Nephron progenitor cell (in vitro differentiated cells): Measurements from ENCODE around the gene MCM10.

ENCODE experiments used
- DNase-seq: peaks from one replicate; pipeline ENCODE4 v3.0.0; 2021
- H3K27ac Mint-ChIP-seq: 2 replicates; pipeline ENCODE4 v1.8.0; 2021; ENCODE audit warnings: mild to moderate bottlenecking, moderate library complexity, mixed read lengths
- H3K27me3 Mint-ChIP-seq: 2 replicates; pipeline ENCODE4 v1.8.0; 2021; ENCODE audit warnings: mild to moderate bottlenecking, low read depth, mixed read lengths; ENCODE audit not compliant: poor library complexity
- H3K36me3 Mint-ChIP-seq: 2 replicates; pipeline ENCODE4 v1.8.0; 2021; ENCODE audit warnings: low read depth, mixed read lengths
- H3K4me1 Mint-ChIP-seq: 2 replicates; pipeline ENCODE4 v1.8.0; 2021; ENCODE audit warnings: mixed read lengths
- H3K4me3 Mint-ChIP-seq: 2 replicates; pipeline ENCODE4 v1.8.0; 2021; ENCODE audit warnings: mild to moderate bottlenecking, moderate library complexity, mixed read lengths
- H3K9me3 Mint-ChIP-seq: 2 replicates; pipeline ENCODE4 v1.8.0; 2021; ENCODE audit warnings: mild to moderate bottlenecking, moderate library complexity, mixed read lengths
- CTCF ChIP-seq: fragments of 200-600 bp; sonication (generic); IDR thresholded peaks from 2 replicates; pipeline ENCODE4 v1.5.0; 2021; ENCODE audit warnings: antibody characterized with exemption

Gene MCM10

GRCh38 chr10:13173616-13174015 is 12.3 kb downstream of the MCM10 start:
- DNase-seq = no peak
- Mint-ChIP-seq H3K4me3 (no peak overlapping the region), H3K27ac (no peak overlapping the region), H3K36me3 (peaks cover 63% of the 10 kb centered on the region), H3K27me3 (no peaks in the 10 kb centered on the region), H3K9me3 (no peaks in the 10 kb centered on the region), H3K4me1 (no peaks in the 10 kb centered on the region)
- no peak for TF ChIP-seq CTCF

- H3K4me1 Mint-ChIP-seq = no peaks in the 10 kb centered on the region
- H3K4me3 Mint-ChIP-seq = no peak overlapping the region
- no peaks in the 10 kb centered on the region for H3K27me3 Mint-ChIP-seq
Observed at GRCh38 chr10:13180788-13181187, 19.4 kb downstream of the MCM10 start.

GRCh38 chr10:13182424-13182823 is 21.1 kb downstream of the MCM10 start:
- H3K27me3 Mint-ChIP-seq = no peaks in the 10 kb centered on the region
- no peaks in the 10 kb centered on the region for H3K4me1 Mint-ChIP-seq
- peaks cover 79% of the 10 kb centered on the region for H3K36me3 Mint-ChIP-seq
- no peak overlapping the region for H3K4me3 Mint-ChIP-seq
- H3K27ac Mint-ChIP-seq = no peak overlapping the region
- no peak for TF ChIP-seq CTCF
- DNase-seq = no peak
- H3K9me3 Mint-ChIP-seq = peaks cover 14% of the 10 kb centered on the region

More at GRCh38 chr10:13180788-13181187, 19.4 kb downstream of the MCM10 start:
- Mint-ChIP-seq H3K36me3 (peaks cover 76% of the 10 kb centered on the region), H3K9me3 (no peaks in the 10 kb centered on the region), H3K27ac (no peak overlapping the region)
- DNase-seq = no peak
- TF ChIP-seq CTCF = no peak

- Mint-ChIP-seq H3K27ac (no peak overlapping the region), H3K4me3 (no peak overlapping the region), H3K4me1 (no peaks in the 10 kb centered on the region), H3K27me3 (no peaks in the 10 kb centered on the region), H3K36me3 (peaks cover 77% of the 10 kb centered on the region), H3K9me3 (peaks cover 14% of the 10 kb centered on the region)
- no peak for TF ChIP-seq CTCF
- no peak for DNase-seq
Observed at GRCh38 chr10:13183625-13184024, 22.3 kb downstream of the MCM10 start.

GRCh38 chr10:13184276-13184675 is 22.9 kb downstream of the MCM10 start:
- Mint-ChIP-seq H3K4me1 (no peaks in the 10 kb centered on the region), H3K27ac (no peak overlapping the region), H3K4me3 (no peak overlapping the region), H3K27me3 (no peaks in the 10 kb centered on the region), H3K36me3 (peaks cover 76% of the 10 kb centered on the region), H3K9me3 (peaks cover 14% of the 10 kb centered on the region)
- no peak for DNase-seq
- TF ChIP-seq CTCF = no peak

GRCh38 chr10:13184730-13185514 is 23.6 kb downstream of the MCM10 start:
- Mint-ChIP-seq H3K4me3 (no peak overlapping the region), H3K4me1 (no peaks in the 10 kb centered on the region), H3K36me3 (peaks cover 76% of the 10 kb centered on the region), H3K27me3 (no peaks in the 10 kb centered on the region), H3K27ac (no peak overlapping the region), H3K9me3 (peaks cover 14% of the 10 kb centered on the region)
- no peak for TF ChIP-seq CTCF
- no peak for DNase-seq
